ENCODE data around the gene PLXNA2. TPM values are rescaled to one million over a fixed set of nuclear protein-coding genes. Genes with fewer than 3 reads are reported as not detected.
A peak's percentile ranks its signal among the peaks of the same experiment; 100 is the strongest.

The PLXNA2 gene
- total RNA-seq, 1 donor from 2014 or later: 9.0 TPM

DNA sequence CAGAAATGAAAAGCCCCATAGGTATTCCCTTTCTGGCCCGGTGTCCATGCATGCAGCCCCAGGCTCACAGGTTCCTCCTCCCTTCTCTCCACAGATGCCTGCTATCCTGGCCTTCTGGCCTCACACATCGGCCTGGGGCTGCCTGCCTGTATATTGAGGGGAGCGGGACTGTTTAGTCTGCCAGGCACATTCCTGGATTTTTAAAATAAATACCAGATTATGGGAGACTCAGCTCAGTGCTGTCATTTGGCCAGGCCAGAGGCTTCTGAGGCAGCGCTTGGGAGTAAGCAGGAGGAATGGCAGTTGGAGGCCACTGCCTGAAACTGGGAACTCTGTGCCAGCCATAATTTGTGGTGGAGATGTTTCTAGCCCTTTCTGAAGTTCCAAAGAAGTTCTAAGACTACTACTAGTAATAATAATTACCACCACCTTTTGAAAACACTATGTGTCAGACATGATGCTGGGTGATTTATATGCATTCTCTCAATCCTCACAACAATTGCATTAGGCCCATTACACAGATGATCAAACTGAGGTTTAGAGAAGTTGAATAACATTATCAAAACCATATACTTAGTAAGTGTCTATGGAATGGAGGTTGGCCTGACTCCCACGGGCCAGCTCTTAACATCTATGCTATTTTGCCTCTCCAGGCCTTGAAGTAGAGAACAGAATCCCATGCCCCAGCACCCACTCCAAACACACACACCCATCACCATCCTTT is 107.6 kb downstream of the PLXNA2 start:
- no peaks in the 10 kb centered on the region for H3K27me3 ChIP-seq (ENCODE audit: control insufficient read depth, insufficient read depth, low read length)
- DNase-seq (ENCODE audit: low read depth) (no peak), FAIRE-seq (no peak)
- peaks cover 9% of the 10 kb centered on the region for H3K36me3 ChIP-seq (ENCODE audit: control insufficient read depth, insufficient read depth, low read length)
- H3K4me3 ChIP-seq (ENCODE audit: low read depth, low read length): no peak overlapping the region
- TF ChIP-seq, protein P1, sequence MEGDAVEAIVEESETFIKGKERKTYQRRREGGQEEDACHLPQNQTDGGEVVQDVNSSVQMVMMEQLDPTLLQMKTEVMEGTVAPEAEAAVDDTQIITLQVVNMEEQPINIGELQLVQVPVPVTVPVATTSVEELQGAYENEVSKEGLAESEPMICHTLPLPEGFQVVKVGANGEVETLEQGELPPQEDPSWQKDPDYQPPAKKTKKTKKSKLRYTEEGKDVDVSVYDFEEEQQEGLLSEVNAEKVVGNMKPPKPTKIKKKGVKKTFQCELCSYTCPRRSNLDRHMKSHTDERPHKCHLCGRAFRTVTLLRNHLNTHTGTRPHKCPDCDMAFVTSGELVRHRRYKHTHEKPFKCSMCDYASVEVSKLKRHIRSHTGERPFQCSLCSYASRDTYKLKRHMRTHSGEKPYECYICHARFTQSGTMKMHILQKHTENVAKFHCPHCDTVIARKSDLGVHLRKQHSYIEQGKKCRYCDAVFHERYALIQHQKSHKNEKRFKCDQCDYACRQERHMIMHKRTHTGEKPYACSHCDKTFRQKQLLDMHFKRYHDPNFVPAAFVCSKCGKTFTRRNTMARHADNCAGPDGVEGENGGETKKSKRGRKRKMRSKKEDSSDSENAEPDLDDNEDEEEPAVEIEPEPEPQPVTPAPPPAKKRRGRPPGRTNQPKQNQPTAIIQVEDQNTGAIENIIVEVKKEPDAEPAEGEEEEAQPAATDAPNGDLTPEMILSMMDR (IDR thresholded peaks at IDR 0.05; ENCODE audit: insufficient read depth, low read length, severe bottlenecking): no peak

DNA sequence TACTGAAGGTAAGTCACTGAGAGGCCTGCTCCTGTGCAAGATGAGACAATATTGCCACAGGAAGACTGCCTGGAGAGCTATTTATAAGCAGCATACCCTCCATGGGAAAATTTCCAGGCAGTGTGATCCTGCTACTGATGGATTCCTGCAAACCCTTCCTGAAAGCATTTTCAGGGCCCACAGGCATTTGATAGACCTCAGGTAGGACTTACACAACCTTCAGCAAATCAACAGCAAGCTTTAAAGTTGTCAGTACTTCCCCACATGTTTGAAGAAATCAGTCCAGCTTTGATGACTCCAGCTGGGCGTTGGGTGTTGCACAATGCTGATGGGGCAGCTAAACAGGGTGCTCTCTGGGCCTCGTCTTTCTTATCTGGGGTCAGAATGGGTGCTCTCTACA is 108.8 kb downstream of the PLXNA2 start:
- Histone ChIP-seq H3K36me3 (ENCODE audit: control insufficient read depth, insufficient read depth, low read length) (peaks cover 8% of the 10 kb centered on the region), H3K27me3 (ENCODE audit: control insufficient read depth, insufficient read depth, low read length) (no peaks in the 10 kb centered on the region), H3K4me3 (ENCODE audit: low read depth, low read length) (no peak overlapping the region)
- DNase-seq (ENCODE audit: low read depth) (peak; percentile 64), FAIRE-seq (no peak)
- TF ChIP-seq, protein P1 (IDR thresholded peaks at IDR 0.05; ENCODE audit: insufficient read depth, low read length, severe bottlenecking): no peak

DNA sequence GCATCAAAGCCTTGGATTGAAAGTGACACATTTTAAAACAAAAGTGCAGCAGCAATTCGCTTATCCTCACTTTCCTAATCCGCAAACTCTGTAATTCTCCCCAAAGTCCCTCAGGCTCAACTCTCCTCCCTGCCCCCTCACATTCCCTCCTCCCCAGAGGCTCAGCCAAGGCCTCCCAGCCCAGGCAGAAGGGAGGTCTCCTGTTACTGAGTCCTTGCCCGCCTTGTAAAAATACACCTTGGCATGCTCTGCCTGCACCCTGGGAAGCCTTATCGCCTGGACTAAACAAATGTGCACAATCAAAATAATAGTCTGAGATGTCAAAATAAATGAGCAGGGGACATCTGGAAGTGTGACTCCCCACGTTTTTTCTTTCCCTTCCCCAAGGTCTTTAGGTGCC is 109.7 kb downstream of the PLXNA2 start:
- TF ChIP-seq, protein P1 (IDR thresholded peaks at IDR 0.05; ENCODE audit: insufficient read depth, low read length, severe bottlenecking): no peak
- peaks cover 4% of the 10 kb centered on the region for H3K36me3 ChIP-seq (ENCODE audit: control insufficient read depth, insufficient read depth, low read length)
- H3K4me3 ChIP-seq (ENCODE audit: low read depth, low read length): no peak overlapping the region
- FAIRE-seq (no peak), DNase-seq (ENCODE audit: low read depth) (no peak)
- no peaks in the 10 kb centered on the region for H3K27me3 ChIP-seq (ENCODE audit: control insufficient read depth, insufficient read depth, low read length)

DNA sequence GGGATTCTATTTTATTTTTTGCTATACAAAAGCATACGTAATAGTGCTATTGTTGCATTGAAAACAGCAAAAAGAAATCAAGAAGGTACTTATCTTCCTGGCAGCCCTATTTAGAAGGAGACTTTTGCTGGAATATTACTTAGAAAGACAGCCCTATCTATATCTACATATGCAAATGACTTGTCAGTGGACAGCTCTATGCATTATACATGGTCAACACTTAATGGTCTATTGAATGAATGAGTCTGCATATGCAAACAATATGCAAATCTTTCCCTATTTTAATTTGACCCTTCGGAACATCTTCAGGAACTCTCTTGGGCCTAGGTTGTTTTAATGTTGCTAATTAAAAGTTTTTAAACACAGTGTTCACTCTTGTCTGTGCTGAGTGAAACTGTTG is 110.8 kb downstream of the PLXNA2 start:
- FAIRE-seq (no peak), DNase-seq (ENCODE audit: low read depth) (no peak)
- Histone ChIP-seq H3K4me3 (ENCODE audit: low read depth, low read length) (no peak overlapping the region), H3K36me3 (ENCODE audit: control insufficient read depth, insufficient read depth, low read length) (peaks cover 3% of the 10 kb centered on the region), H3K27me3 (ENCODE audit: control insufficient read depth, insufficient read depth, low read length) (no peaks in the 10 kb centered on the region)
- TF ChIP-seq, protein P1 (IDR thresholded peaks at IDR 0.05; ENCODE audit: insufficient read depth, low read length, severe bottlenecking): no peak

DNA sequence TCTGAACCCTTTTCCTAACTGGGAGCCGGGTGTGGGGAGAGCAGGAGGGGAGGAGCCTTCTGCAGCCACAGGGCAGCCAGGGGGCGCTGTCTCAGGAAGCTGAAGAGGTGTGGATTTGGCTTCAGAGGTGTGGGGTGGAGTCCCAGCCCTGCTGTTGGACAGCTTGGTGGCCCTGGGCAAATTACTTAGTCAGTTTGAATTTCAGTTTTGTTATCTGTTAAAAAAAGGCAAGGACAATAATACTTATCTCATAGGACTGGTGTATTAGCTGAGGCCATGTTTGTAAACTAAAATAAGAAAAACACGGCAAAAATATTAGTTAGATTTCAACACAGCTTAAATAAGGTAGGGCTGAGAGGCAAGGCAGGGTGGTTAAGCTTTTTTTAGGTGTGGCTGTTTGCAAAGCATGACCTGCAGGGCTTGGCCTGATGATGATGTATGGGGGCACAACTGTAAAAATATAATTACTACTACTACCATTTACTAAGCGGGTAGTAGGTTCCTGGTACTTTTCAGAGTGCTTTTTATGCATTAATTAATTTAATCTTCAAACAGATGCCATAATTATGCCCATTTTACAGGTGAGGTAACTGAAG is 111.8 kb downstream of the PLXNA2 start:
- DNase-seq (ENCODE audit: low read depth) (peak; percentile 76), FAIRE-seq (peak; percentile 52)
- peaks cover 3% of the 10 kb centered on the region for H3K36me3 ChIP-seq (ENCODE audit: control insufficient read depth, insufficient read depth, low read length)
- no peak overlapping the region for H3K4me3 ChIP-seq (ENCODE audit: low read depth, low read length)
- no peaks in the 10 kb centered on the region for H3K27me3 ChIP-seq (ENCODE audit: control insufficient read depth, insufficient read depth, low read length)
- TF ChIP-seq, protein P1 (IDR thresholded peaks at IDR 0.05; ENCODE audit: insufficient read depth, low read length, severe bottlenecking): peak; percentile 94

Measured in bronchial epithelial cell (primary cell).